ENCODE results near the gene FAM193B. TPM values are rescaled to one million over a fixed set of nuclear protein-coding genes. Genes with fewer than 3 reads are reported as not detected.

Gene FAM193B
- total and polyA plus RNA-seq, 2 of the 13 experiments (the other 11 are each of a cell fraction or from before 2014, with no cell fraction given): 21.2 to 40.9 TPM

DNA sequence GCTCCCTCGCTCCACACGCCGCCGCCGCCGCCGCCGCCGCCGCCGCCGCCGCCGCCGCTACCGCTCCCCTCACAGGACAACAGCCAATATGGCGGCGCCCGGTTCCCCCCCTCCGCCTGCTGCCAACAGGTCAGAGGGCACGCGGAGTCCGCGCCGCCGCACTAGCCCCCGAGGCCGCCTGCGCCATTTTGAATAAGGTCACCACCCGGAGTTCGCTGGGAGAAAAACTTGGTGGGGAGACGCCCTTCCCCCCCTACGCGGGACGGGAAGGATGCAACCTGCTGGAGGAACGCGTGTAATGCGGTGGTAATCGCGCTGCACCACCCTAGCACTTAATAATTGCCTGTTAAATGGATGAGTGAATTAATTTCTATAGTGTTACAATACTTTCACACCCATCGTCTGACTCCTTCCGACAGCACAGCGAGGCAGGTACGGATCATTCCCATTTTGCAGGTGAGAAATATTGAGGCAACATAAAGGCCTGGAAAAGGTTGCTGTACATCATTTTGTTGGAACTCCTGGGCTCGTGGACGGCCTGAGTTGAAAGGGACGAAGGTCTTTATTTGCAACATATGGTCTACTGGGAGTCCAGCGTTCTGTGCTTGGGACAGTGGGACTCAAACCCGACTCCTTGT is at the start of gene FAM193B (continued):
- TF ChIP-seq, protein P1, sequence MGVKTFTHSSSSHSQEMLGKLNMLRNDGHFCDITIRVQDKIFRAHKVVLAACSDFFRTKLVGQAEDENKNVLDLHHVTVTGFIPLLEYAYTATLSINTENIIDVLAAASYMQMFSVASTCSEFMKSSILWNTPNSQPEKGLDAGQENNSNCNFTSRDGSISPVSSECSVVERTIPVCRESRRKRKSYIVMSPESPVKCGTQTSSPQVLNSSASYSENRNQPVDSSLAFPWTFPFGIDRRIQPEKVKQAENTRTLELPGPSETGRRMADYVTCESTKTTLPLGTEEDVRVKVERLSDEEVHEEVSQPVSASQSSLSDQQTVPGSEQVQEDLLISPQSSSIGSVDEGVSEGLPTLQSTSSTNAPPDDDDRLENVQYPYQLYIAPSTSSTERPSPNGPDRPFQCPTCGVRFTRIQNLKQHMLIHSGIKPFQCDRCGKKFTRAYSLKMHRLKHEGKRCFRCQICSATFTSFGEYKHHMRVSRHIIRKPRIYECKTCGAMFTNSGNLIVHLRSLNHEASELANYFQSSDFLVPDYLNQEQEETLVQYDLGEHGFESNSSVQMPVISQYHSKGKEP (CRISPR knock-in tag; IDR thresholded peaks at IDR 0.05): no peak
- TF ChIP-seq, protein P2, sequence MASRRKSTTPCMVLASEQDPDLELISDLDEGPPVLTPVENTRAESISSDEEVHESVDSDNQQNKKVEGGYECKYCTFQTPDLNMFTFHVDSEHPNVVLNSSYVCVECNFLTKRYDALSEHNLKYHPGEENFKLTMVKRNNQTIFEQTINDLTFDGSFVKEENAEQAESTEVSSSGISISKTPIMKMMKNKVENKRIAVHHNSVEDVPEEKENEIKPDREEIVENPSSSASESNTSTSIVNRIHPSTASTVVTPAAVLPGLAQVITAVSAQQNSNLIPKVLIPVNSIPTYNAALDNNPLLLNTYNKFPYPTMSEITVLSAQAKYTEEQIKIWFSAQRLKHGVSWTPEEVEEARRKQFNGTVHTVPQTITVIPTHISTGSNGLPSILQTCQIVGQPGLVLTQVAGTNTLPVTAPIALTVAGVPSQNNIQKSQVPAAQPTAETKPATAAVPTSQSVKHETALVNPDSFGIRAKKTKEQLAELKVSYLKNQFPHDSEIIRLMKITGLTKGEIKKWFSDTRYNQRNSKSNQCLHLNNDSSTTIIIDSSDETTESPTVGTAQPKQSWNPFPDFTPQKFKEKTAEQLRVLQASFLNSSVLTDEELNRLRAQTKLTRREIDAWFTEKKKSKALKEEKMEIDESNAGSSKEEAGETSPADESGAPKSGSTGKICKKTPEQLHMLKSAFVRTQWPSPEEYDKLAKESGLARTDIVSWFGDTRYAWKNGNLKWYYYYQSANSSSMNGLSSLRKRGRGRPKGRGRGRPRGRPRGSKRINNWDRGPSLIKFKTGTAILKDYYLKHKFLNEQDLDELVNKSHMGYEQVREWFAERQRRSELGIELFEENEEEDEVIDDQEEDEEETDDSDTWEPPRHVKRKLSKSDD (CRISPR knock-in tag; IDR thresholded peaks at IDR 0.05; ENCODE audit: low read depth): no peak
- TF ChIP-seq FOXP4 (CRISPR knock-in tag; IDR thresholded peaks at IDR 0.05) (peak; percentile 53; the same call in 1 of the 2 replicates), ZNF180 (CRISPR knock-in tag; IDR thresholded peaks at IDR 0.05; ENCODE audit: borderline replicate concordance, low read depth) (no peak), JARID2 (CRISPR knock-in tag; IDR thresholded peaks at IDR 0.05; ENCODE audit: insufficient replicate concordance) (no peak), ZNF224 (CRISPR knock-in tag; IDR thresholded peaks at IDR 0.05) (no peak), ZNF256 (CRISPR knock-in tag; conservative IDR thresholded peaks at IDR 0.05) (no peak), FOXK2 (IDR thresholded peaks at IDR 0.05) (no peak), HOXA5 (CRISPR knock-in tag; IDR thresholded peaks at IDR 0.05) (0 out of 2 replicates have a peak, but pooled peaks have one; percentile 28), HHEX (CRISPR knock-in tag; IDR thresholded peaks at IDR 0.05) (no peak), ZFP82 (CRISPR knock-in tag; IDR thresholded peaks at IDR 0.05; ENCODE audit: borderline replicate concordance) (no peak), TBX2 (CRISPR knock-in tag; IDR thresholded peaks at IDR 0.05; ENCODE audit: borderline replicate concordance) (no peak; the same call in 1 of the 2 replicates), DR1 (CRISPR knock-in tag; IDR thresholded peaks at IDR 0.05) (no peak), FOXA3 (CRISPR knock-in tag; IDR thresholded peaks at IDR 0.05) (peak; percentile 35; the same call in 1 of the 2 replicates), MBNL3 (CRISPR knock-in tag; conservative IDR thresholded peaks at IDR 0.05) (no peak), ZSCAN25 (CRISPR knock-in tag; IDR thresholded peaks at IDR 0.05) (no peak)
- TF ChIP-seq, protein P3, sequence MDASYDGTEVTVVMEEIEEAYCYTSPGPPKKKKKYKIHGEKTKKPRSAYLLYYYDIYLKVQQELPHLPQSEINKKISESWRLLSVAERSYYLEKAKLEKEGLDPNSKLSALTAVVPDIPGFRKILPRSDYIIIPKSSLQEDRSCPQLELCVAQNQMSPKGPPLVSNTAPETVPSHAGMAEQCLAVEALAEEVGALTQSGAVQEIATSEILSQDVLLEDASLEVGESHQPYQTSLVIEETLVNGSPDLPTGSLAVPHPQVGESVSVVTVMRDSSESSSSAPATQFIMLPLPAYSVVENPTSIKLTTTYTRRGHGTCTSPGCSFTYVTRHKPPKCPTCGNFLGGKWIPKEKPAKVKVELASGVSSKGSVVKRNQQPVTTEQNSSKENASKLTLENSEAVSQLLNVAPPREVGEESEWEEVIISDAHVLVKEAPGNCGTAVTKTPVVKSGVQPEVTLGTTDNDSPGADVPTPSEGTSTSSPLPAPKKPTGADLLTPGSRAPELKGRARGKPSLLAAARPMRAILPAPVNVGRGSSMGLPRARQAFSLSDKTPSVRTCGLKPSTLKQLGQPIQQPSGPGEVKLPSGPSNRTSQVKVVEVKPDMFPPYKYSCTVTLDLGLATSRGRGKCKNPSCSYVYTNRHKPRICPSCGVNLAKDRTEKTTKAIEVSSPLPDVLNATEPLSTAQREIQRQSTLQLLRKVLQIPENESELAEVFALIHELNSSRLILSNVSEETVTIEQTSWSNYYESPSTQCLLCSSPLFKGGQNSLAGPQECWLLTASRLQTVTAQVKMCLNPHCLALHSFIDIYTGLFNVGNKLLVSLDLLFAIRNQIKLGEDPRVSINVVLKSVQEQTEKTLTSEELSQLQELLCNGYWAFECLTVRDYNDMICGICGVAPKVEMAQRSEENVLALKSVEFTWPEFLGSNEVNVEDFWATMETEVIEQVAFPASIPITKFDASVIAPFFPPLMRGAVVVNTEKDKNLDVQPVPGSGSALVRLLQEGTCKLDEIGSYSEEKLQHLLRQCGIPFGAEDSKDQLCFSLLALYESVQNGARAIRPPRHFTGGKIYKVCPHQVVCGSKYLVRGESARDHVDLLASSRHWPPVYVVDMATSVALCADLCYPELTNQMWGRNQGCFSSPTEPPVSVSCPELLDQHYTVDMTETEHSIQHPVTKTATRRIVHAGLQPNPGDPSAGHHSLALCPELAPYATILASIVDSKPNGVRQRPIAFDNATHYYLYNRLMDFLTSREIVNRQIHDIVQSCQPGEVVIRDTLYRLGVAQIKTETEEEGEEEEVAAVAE (CRISPR knock-in tag; IDR thresholded peaks at IDR 0.05; ENCODE audit: borderline replicate concordance): no peak
